ENCODE data around the gene TAF7.

GRCh38 chr5:141338538-141339306 lies 18.1 kb upstream of the TAF7 start, which contains the start of gene PCDHGA2:
- TF ChIP-seq, protein P1, sequence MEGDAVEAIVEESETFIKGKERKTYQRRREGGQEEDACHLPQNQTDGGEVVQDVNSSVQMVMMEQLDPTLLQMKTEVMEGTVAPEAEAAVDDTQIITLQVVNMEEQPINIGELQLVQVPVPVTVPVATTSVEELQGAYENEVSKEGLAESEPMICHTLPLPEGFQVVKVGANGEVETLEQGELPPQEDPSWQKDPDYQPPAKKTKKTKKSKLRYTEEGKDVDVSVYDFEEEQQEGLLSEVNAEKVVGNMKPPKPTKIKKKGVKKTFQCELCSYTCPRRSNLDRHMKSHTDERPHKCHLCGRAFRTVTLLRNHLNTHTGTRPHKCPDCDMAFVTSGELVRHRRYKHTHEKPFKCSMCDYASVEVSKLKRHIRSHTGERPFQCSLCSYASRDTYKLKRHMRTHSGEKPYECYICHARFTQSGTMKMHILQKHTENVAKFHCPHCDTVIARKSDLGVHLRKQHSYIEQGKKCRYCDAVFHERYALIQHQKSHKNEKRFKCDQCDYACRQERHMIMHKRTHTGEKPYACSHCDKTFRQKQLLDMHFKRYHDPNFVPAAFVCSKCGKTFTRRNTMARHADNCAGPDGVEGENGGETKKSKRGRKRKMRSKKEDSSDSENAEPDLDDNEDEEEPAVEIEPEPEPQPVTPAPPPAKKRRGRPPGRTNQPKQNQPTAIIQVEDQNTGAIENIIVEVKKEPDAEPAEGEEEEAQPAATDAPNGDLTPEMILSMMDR (conservative IDR thresholded peaks at IDR 0.05; ENCODE audit: low read length): no peak
- TF ChIP-seq EZH2phosphoT487 (IDR thresholded peaks at IDR 0.05; ENCODE audit: borderline replicate concordance): no peak

Measured in Loucy (cell line).